ENCODE results near the gene SMPD3. TPM values are rescaled to one million over a fixed set of nuclear protein-coding genes. Genes with fewer than 3 reads are reported as not detected.

SMPD3 gene
- polyA plus RNA-seq, 4 donors = 1.1 to 2.7 (median 1.2) TPM

Other genes starting within 250 kb of the SMPD3 start
- gene ESRP2, start 212.4 kb downstream of the SMPD3 start, polyA plus RNA-seq (ENCODE audit: insufficient read length in 4 of 4) = 10 to 100 TPM in 3 of 4 donors, under 1 TPM in 1; 0.94 to 44.7 (median 28.3) TPM
- gene PLA2G15, start 203.1 kb downstream of the SMPD3 start, polyA plus RNA-seq (ENCODE audit: insufficient read length in 4 of 4) = 10 to 100 TPM; 19.0 to 27.4 (median 22.2) TPM
- gene SLC7A6, start 184.0 kb downstream of the SMPD3 start, polyA plus RNA-seq (ENCODE audit: insufficient read length in 4 of 4) = 10 to 100 TPM; 15.0 to 19.6 (median 16.5) TPM
- 10 to 100 TPM; 16.0 to 23.7 (median 21.9) TPM for gene SLC7A6OS, start 137.6 kb downstream of the SMPD3 start, polyA plus RNA-seq (ENCODE audit: insufficient read length in 4 of 4)
- 10 to 100 TPM; 46.3 to 66.6 (median 53.2) TPM for gene PRMT7, start 137.5 kb downstream of the SMPD3 start, polyA plus RNA-seq (ENCODE audit: insufficient read length in 4 of 4)
- 10 to 100 TPM; 38.4 to 43.2 (median 41.0) TPM for gene ZFP90, start 90.8 kb upstream of the SMPD3 start, polyA plus RNA-seq (ENCODE audit: insufficient read length in 4 of 4)
- gene CDH3, start 196.8 kb upstream of the SMPD3 start, polyA plus RNA-seq (ENCODE audit: insufficient read length in 4 of 4) = 10 to 100 TPM; 18.7 to 71.9 (median 58.2) TPM

Data from left renal pelvis (tissue), 4 donors.